ENCODE measurements around the gene VPS51.
"Not testable (repeated sequence)": the region's sequence is repeated elsewhere in the genome, so short reads cannot be mapped to it uniquely, and the experiment has no call there.

The VPS51 gene

GRCh38 chr11:65136515-65137096 lies 40.6 kb downstream of the VPS51 start:
- DNase-seq = no peak

- DNase-seq = no peak
Measured at GRCh38 chr11:65141896-65142494, 46.0 kb downstream of the VPS51 start.

GRCh38 chr11:65147352-65148075 lies 51.5 kb downstream of the VPS51 start:
- DNase-seq = no peak

GRCh38 chr11:65148657-65149056 lies 52.6 kb downstream of the VPS51 start:
- DNase-seq = no peak

GRCh38 chr11:65150131-65150508 lies 54.1 kb downstream of the VPS51 start:
- DNase-seq = not testable (repeated sequence)

- DNase-seq = no peak
Measured at GRCh38 chr11:65150509-65151299, 54.7 kb downstream of the VPS51 start.

- DNase-seq = no peak
Measured at GRCh38 chr11:65151331-65151899, 55.4 kb downstream of the VPS51 start.

GRCh38 chr11:65152122-65152521 lies 56.1 kb downstream of the VPS51 start:
- DNase-seq = no peak

GRCh38 chr11:65156256-65156655 lies 60.2 kb downstream of the VPS51 start:
- DNase-seq = no peak

- no peak for DNase-seq
Measured at GRCh38 chr11:65156926-65157325, 60.9 kb downstream of the VPS51 start.

- DNase-seq = no peak
Measured at GRCh38 chr11:65157336-65157735, 61.3 kb downstream of the VPS51 start.

GRCh38 chr11:65159012-65159411 lies 63.0 kb downstream of the VPS51 start:
- DNase-seq = no peak

- DNase-seq = no peak
Measured at GRCh38 chr11:65160643-65161042, 64.6 kb downstream of the VPS51 start.
